HG03432 (cell line): ENCODE results near the gene SAMD3.
"Not testable (repeated sequence)": the region's sequence is repeated elsewhere in the genome, so short reads cannot be mapped to it uniquely, and the experiment has no call there.

ENCODE experiments used
- ATAC-seq: cut with Tn5 transposase; IDR thresholded peaks from one replicate; pipeline ENCODE4 v1.9.1; 2021; ENCODE audit warnings: mild to moderate bottlenecking, moderate library complexity; ENCODE audit not compliant: unreplicated experiment

The SAMD3 gene

DNA sequence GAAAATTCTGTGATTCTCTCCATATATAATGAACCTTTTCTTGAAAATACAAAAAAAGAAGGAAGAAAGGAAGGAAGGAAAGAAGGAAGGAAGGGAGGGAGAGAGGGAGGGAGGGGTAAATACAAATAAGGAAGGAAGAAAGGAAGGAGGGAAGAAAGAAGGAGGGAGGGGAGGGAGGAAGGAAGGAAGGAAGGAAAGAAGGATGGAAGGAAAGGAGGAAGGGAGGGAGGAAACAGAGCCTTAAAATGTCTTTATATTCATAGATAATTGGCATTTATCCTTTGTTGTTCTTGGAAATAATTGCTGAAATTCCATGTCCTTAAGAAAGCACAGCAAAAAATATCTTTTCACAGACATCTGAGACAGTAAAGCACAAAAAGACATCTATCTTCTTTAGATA is 40.3 kb downstream of the SAMD3 start:
- no peak for ATAC-seq

DNA sequence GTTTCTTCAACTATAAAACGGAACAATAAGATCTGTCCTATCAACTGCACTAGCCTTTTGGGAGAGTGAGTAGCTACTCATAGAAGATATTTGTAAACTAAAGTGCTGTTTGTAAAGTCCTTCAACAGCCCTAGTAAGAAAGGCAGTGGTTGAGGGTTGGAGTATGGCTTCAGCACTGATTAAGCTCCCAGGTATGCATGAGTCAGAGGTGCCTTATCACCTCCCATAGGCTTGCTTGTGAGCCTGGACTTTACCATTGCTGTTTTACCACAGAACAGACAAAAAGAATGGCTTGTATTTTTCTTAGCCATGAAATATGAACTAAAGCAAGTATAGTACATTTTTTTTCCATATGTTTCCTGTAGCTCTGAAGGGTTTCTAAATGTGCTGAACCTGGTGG is 44.1 kb downstream of the SAMD3 start:
- ATAC-seq: no peak

DNA sequence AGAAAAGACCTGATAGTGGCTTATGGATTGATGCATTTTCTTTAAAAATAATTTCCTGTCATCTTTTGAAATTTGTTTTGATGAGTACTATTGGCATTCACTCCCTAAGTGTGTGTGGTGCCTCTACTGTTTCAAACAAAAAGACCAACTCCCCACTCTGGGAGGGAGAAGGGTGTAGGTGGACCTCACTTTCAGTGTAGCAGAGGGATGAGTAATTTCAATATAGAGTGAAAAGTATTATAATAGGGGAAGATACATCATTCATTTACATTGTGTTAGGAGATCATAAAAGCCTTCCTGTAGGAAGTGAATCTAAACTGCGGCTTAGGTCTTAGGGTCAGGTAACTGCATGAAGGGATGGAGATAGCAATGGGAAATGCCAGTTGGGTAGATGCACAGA is 46.4 kb downstream of the SAMD3 start:
- no peak for ATAC-seq

DNA sequence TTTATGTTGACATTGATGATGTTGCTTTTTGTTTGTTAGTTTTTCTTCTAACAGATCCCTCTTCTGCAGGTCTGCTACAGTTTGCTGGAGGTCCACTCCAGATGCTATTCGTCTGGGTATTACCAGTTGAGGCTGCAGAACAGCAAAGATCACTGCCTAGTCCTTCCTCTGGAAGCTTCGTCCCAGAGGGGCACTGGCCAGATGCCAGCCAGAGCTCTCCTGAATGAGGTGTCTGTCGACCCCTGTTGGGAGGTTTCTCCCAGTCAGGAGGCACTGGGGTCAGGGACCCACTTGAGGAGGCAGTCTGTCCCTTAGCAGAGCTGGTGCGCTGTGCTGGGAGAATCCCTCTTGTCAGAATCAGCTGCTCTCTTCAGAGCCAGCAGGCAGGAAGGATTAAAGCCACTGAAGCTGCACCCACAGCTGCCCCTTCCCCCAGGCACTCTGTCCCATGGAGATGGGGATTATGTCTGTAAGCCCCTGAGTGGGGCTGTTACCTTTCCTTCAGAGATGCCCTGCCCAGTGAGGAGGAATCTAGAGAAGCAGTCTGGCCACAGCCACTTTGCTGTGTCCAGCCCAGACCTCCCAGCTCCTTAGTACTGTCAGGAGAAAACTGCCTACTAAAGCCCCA is 49.3 kb downstream of the SAMD3 start:
- not testable (repeated sequence) for ATAC-seq

GRCh38 chr6:130170160-130170559 is 52.6 kb downstream of the SAMD3 start:
- ATAC-seq: not testable (repeated sequence)

DNA sequence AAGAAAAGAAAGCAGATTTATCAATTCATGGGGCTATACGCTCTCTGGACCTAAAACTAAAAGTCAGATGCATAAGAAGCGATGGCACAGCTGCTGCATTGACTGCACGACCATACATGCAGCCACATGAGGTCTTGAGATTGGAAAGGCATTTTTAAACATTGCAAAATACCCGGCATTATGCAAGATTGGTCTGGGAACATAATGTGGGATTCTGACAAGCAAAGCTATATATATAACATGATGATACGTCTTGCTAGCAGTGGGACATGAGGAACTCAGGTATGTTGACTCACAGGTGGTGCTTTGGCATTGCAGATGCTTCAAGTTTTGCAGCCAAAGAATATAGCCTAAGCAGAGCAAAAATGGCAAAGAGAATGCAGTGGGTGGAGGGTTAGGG is 55.1 kb downstream of the SAMD3 start:
- ATAC-seq: no peak

DNA sequence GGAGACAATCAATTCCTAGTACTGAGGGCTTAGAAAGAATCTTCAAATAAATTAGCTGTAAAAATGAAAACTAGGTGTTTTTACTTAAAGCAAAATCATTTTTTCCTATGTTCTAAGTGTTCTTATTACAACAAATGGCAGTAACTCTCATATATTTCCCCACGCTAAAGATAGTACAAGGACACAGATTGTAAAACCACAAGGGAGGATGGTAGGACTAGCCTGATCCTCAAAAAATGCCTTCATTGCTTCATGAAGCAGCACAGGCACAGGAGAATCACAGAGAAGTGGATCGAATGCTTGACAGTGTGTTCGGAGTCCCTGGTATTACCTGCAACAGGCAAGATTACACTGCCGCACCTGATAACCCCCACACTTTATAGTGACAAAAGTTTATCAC is 58.5 kb downstream of the SAMD3 start:
- ATAC-seq: no peak

DNA sequence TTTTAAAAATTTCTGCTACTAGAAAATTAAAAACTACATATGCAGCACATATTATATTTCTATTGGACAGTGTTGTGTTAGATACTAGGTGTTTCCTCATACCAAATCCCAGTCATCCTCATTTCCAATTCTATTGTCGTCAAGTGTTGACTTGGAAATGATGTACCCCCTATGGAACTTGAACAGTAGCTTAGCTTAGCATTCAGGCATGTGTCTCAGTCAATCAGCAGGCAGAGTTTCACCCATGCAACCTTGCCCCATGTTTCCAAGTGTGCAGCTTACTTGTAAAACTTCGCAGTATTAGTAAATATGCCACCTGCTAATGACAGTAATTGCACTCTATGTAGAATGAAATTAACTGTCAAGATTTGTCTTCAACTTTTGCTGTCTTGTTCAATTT is 59.5 kb downstream of the SAMD3 start:
- ATAC-seq: no peak

- ATAC-seq: no peak
These were observed 60.3 kb downstream of the SAMD3 start for GRCh38 chr6:130162421-130162820.

DNA sequence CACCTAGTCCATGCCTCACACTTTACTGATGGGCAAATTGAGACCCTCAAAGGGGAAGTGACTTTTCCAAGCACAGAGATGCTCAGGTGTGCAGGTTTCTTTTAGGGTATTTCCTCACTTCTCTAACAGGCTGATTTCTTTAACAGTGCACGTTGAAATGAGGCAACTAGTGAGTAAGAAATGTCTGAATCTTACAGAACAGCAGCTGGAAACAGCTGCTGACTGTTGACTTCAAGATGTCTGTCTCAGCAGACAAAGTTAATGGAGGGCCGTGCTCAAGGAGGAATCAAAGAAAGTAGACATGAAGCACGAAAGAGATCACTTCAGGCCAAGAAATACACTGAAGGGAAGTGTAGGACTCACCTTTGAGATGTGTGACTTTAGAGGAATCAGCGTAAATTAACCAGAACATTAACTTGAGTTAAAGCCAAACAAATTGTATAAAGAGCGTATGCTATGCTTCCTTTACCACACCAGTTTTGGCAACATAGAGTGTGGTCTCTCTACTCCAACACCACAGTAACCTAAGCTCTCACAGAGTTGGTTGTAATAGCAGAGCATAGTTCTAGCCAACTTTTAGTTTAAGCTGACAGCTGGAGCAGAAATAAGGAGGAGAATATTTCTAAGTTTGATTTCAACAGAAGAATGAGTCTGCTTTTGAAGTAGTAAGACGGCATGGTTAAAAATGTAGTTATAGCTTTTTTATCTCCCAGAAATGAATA is 60.9 kb downstream of the SAMD3 start:
- ATAC-seq: no peak

GRCh38 chr6:130159956-130160355 is 62.8 kb downstream of the SAMD3 start:
- no peak for ATAC-seq

DNA sequence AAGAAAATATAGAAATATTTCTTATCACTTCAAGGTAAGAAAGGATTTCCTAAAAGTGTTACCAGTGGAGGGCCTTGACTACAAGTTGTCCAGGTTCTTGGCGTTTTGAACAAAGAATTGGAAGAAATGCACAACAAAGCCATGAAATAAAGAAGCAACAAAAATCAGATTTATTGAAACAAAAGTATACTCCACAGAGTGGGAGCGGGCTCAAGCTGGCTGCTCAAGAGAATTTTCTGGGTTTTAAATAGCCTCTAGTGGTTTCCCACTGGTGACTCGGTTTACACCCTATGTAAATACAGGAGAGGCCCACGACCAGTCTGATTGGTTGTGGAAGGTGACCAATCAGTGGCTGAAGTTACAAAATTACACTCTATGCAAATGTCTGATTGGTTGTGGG is 64.2 kb downstream of the SAMD3 start:
- no peak for ATAC-seq

DNA sequence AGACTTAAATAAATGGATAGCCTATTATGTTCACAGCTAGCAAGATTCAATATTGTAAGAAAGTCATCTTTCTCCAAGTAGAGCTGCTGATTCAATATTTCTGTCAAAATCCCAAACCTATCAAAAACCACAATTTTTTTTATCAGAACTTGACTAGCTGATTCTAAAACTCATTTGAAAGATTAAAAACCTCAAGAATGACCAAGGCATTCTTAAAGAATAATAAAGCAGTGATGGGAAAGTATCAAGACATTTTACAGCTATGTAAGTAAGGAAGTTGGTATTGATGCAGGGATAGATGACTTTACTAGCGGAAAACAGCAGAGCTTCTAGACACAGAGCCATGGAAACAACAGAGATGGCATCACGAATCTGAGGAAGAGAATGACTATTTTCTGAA is 64.7 kb downstream of the SAMD3 start:
- ATAC-seq: no peak

- ATAC-seq: no peak
These were observed 65.8 kb downstream of the SAMD3 start for GRCh38 chr6:130156908-130157307.

DNA sequence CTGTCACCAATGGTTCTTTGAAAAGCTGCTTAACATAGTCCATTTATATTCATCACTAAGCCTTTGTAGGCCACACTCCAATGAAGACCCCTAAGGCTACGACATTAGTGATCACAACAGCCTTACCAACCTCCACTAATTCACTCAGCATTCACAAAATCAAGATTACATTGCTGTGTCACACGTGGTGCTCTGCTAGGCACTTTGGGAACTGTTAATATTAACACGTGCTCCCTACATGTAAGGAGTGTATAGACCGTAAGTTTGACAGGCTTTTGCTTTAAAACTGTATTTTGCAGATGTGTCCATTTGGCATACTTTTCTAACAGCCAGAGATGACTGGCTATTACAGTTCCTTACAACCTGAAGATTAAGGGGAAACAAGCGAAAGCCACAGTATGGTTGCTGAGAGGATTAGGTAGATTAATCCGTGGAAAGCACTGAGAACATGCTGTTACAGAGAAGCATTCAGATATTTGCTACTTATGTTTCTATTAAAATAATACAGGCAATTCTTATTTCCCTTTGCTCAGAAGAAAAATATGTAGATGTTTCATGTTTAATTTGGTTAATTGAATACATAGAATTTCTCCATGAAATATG is 69.7 kb downstream of the SAMD3 start:
- no peak for ATAC-seq

DNA sequence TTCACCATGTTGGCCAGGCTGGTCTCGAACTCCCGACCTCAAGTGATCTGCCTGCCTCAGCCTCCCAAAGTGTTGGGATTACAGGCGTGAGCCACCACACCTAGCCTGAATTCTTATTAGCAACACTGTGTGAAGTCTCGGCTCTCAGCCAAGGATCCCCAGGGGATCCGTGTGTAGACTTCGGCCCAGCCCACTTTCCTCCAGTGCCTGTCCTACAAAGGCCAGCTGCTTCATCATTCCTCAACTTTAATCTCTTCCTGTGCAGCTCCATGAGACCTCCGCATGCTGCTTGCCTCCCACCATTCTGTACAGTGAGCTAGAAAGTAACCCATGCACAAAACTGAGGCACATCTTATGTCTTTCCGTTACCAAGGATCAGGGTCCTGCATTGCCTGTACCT is 71.8 kb downstream of the SAMD3 start:
- no peak for ATAC-seq

- ATAC-seq: not testable (repeated sequence)
These were observed 73.7 kb downstream of the SAMD3 start for GRCh38 chr6:130149016-130149415.

DNA sequence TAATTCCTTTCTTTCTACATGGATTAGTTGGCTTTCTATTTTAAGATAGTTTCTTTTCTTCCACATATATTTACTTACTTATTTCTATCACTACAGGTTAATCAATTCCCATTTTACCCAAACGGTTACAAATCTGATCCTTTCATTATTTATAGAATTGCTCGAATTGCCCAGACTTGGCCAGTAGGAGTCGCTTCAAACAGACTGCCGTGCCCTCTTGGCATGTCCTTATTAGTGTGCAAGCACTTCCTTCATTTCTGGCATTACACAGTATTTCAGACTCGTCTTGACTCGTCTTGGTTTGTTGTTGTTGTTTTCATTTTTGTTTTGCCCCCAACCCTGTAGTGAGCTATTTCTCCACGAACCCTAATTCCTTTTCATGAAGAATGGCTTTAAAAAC is 74.6 kb downstream of the SAMD3 start:
- no peak for ATAC-seq

DNA sequence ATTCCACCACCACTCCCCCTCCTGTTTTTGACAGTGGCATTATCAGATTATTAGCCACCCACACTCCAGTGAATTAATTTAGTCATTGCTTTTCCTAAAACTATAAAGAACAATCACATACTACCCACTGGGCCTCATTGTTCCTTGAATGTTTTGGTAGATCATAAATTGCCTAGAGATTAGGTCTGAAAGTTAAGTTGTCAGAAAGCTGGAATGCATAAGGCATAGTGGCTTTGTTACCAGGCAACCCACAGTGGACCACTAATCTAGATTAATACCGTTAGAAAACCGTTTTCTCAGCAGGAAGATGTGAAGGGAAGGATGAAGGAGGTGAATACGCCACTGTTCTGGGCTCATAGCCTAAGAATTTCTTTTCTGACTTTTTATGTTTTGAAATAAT is 75.6 kb downstream of the SAMD3 start:
- no peak for ATAC-seq

DNA sequence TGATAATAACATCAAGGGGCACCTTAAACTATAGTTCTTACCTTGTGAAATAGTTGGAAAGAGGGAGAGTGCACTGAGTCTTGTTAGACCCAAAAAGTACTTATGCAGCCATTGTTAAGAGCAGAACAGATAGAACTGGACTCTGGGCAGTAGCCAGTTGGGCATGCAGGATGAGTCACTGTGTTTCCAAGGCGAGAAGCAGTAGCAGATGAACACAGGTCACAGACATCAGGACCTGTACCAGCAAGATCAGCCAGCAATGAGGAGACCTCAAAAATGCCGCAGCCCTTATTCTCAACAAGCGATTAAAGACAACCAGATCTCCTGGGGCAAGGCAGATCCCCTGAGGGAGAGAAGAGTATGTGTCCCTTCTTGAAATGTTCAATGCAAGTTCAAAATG is 79.0 kb downstream of the SAMD3 start:
- ATAC-seq: no peak

GRCh38 chr6:130140084-130140483 is 82.7 kb downstream of the SAMD3 start:
- ATAC-seq: no peak

GRCh38 chr6:130138909-130139242 is 83.9 kb downstream of the SAMD3 start:
- peak; percentile 43 for ATAC-seq
